K562 (cell line): Measurements from ENCODE around the gene MPND. TPM values are rescaled to one million over a fixed set of nuclear protein-coding genes. Genes with fewer than 3 reads are reported as not detected.

ENCODE experiments used
- FOXJ2 ChIP-seq: fragments of 200-800 bp; sonication (Bioruptor generic); IDR thresholded peaks from 2 replicates; pipeline ENCODE4 v1.6.1; 2016; ENCODE audit warnings: missing genetic modification characterization, missing compliant biosample characterization
- GTF2A2 ChIP-seq: IDR thresholded peaks from 2 replicates; pipeline ENCODE4 v1.6.1; 2016; ENCODE audit warnings: mild to moderate bottlenecking, missing genetic modification characterization, missing compliant biosample characterization
- HDAC2 ChIP-seq: fragments of 450-650 bp; IDR thresholded peaks from 2 replicates; pipeline ENCODE4 v1.6.1; 2016; ENCODE audit warnings: mild to moderate bottlenecking
- HSF4 ChIP-seq: fragments of 250-450 bp; sonication (Bioruptor Pico); IDR thresholded peaks from 2 replicates; pipeline ENCODE4 v2.1.2; 2022; ENCODE audit warnings: mild to moderate bottlenecking, moderate library complexity, borderline replicate concordance
- JUNB ChIP-seq: fragments of 450-650 bp; formaldehyde crosslinking; conservative IDR thresholded peaks from 2 replicates; pipeline ENCODE4 v1.4.0; 2020; ENCODE audit warnings: mild to moderate bottlenecking
- KDM4B ChIP-seq, 2 experiments: fragments of 450-650 bp in 1 of 2; sonication (generic) in 1 of 2; IDR thresholded peaks; 2 replicates each; pipeline ENCODE4 v1.6.1; 2016 to 2017; ENCODE audit warnings: borderline replicate concordance in 2 of 2, antibody characterized with exemption in 1 of 2, low read depth in 1 of 2, mild to moderate bottlenecking in 1 of 2
- MNT ChIP-seq, 2 experiments: fragments of 450-650 bp; conservative IDR thresholded peaks; 2 replicates each; pipeline ENCODE4 v1.6.1; 2017; ENCODE audit warnings: mild to moderate bottlenecking in 2 of 2, moderate library complexity in 2 of 2
- OTX1 ChIP-seq: fragments of 450-650 bp; formaldehyde crosslinking; IDR thresholded peaks from 2 replicates; pipeline ENCODE4 v1.4.0; 2022; ENCODE audit warnings: mild to moderate bottlenecking
- PHF8 ChIP-seq: fragments of 200-600 bp; sonication (generic); IDR thresholded peaks from 2 replicates; pipeline ENCODE4 v1.6.1; 2012; ENCODE audit warnings: mixed run types, mild to moderate bottlenecking, inconsistent platforms, low read length, moderate library complexity, borderline replicate concordance
- PML ChIP-seq: IDR thresholded peaks from 2 replicates; pipeline ENCODE4 v1.6.1; 2012; ENCODE audit warnings: low read length, inconsistent platforms
- POLR2G ChIP-seq: fragments of 200-400 bp; formaldehyde crosslinking; IDR thresholded peaks from 2 replicates; pipeline ENCODE4 v1.6.1; 2017; ENCODE audit warnings: low read depth, mild to moderate bottlenecking, antibody characterized with exemption, low read length, moderate library complexity
- PRMT5 ChIP-seq: sonication (generic); formaldehyde crosslinking; IDR thresholded peaks from 2 replicates; pipeline ENCODE4 v1.5.0; 2020; ENCODE audit warnings: missing genetic modification reagents
- STAT5A ChIP-seq: IDR thresholded peaks from 2 replicates; pipeline ENCODE4 v1.6.1; 2012; ENCODE audit warnings: low read length, inconsistent platforms, borderline replicate concordance
- ZNF12 ChIP-seq: sonication (generic); formaldehyde crosslinking; IDR thresholded peaks from 2 replicates; pipeline ENCODE4 v1.4.0; 2020; ENCODE audit warnings: mild to moderate bottlenecking, missing genetic modification reagents
- ZNF133 ChIP-seq: fragments of 250-450 bp; sonication (Bioruptor Pico); IDR thresholded peaks from 2 replicates; pipeline ENCODE4 v1.4.0; 2020; ENCODE audit warnings: mild to moderate bottlenecking
- ZNF3 ChIP-seq: fragments of 250-450 bp; sonication (Bioruptor Pico); IDR thresholded peaks from 2 replicates; pipeline ENCODE4 v1.5.0; 2021; ENCODE audit warnings: mild to moderate bottlenecking, moderate library complexity
- ZNF445 ChIP-seq: fragments of 250-450 bp; sonication (Bioruptor Pico); IDR thresholded peaks from 2 replicates; pipeline ENCODE4 v1.4.0; 2020; ENCODE audit warnings: low read depth, mild to moderate bottlenecking, moderate library complexity
- ZNF589 ChIP-seq: fragments of 200-800 bp; sonication (Bioruptor generic); IDR thresholded peaks from 2 replicates; pipeline ENCODE4 v1.6.1; 2016; ENCODE audit warnings: low read depth, missing genetic modification characterization, missing compliant biosample characterization
- ZNF717 ChIP-seq: fragments of 250-450 bp; sonication (Bioruptor Pico); IDR thresholded peaks from 2 replicates; pipeline ENCODE4 v1.5.0; 2021
- polyA plus RNA-seq, 8 experiments: library from polyadenylated mRNA; depleted of rRNA in 4 of 8; stranded (reverse) in 5 of 8; unstranded in 3 of 8; fragments of >200 nt; fragmentation: Nextera tagmentation in 2 of 8; fragmentation: Illumina TruSeq in 1 of 8; extraction: Ambion mirVana in 2 of 8; extraction: Trizol in 1 of 8; gene quantifications; 2 replicates each; pipeline versions ENCODE4 v1.2.1 to v1.2.3, GENCODE V29; 2011 to 2014; ENCODE audit warnings: inconsistent platforms in 1 of 8, missing spikeins in 1 of 8
- total RNA-seq, 7 experiments: library from RNA; depleted of rRNA in 6 of 7; stranded (reverse); fragments of >200 nt in 6 of 7; fragmentation: Illumina TruSeq in 2 of 7; extraction: Trizol in 2 of 7; gene quantifications; 2 replicates each; pipeline versions ENCODE4 v1.2.1 to v1.2.3, GENCODE V29; 2011 to 2021; ENCODE audit warnings: low replicate concordance in 1 of 7
- TF ChIP-seq, protein P1 (sequence below): fragments of 450-650 bp; formaldehyde crosslinking; IDR thresholded peaks from 2 replicates; pipeline ENCODE4 v1.4.0; 2020; ENCODE audit warnings: mild to moderate bottlenecking, mixed read lengths
- TF ChIP-seq, protein P2 (sequence below): fragments of 450-650 bp; IDR thresholded peaks from 2 replicates; pipeline ENCODE4 v1.6.1; 2018; ENCODE audit not compliant: partially characterized antibody

Gene MPND
- total and polyA plus RNA-seq, 9 of the 15 experiments (the other 6 are each of a cell fraction or from before 2014, with no cell fraction given) = 0.25 to 14.0 (median 3.9) TPM

DNA sequence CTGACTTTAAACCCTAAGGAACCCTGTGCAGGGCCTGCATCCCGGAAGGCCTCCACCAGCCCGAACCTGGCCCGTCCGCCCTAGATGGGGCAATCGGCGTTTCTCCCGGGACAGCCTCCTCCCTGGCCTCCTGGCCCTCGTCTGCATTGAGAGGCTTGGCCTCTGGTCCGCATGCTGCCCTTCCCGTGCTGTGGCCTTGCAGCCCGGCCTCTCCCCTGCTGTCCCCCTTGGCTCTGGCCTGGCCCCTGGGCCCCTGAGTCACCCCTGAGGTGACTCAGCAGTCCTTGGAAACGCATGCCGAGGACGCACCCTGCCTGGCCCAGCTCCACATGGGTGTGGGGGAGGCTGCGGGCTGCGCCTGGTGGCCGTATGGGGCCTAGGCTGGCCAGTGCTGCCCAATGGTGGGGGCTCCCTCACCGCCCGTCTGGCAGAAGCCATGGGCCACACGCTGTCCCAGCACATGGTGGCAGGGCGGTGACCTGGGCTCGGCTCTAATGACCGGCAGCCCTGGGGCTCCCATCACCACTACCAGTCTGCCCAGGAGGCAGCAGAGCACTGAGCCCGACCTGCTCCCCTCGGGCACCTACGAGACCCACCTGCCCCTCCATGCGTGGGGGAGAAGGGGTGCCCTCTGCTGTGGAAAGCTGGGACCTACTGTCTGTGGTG, 31.3 kb downstream of the MPND start (continued):
- peak; percentile 95 for TF ChIP-seq ZNF589 (CRISPR knock-in tag)
- peak; percentile 26; the same call in 1 of the 2 replicates for TF ChIP-seq PHF8
- peak; percentile 60; the same call in 1 of the 2 replicates for TF ChIP-seq STAT5A
- no peak for TF ChIP-seq ZNF717
- peak; percentile 90 for TF ChIP-seq POLR2G
- TF ChIP-seq, protein P1, sequence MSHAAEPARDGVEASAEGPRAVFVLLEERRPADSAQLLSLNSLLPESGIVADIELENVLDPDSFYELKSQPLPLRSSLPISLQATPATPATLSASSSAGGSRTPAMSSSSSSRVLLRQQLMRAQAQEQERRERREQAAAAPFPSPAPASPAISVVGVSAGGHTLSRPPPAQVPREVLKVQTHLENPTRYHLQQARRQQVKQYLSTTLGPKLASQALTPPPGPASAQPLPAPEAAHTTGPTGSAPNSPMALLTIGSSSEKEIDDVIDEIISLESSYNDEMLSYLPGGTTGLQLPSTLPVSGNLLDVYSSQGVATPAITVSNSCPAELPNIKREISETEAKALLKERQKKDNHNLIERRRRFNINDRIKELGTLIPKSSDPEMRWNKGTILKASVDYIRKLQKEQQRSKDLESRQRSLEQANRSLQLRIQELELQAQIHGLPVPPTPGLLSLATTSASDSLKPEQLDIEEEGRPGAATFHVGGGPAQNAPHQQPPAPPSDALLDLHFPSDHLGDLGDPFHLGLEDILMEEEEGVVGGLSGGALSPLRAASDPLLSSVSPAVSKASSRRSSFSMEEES = no peak; the same call in 1 of the 2 replicates
- peak; percentile 65; the same call in 1 of the 2 replicates for TF ChIP-seq PML
- peak; percentile 98 to 99 for TF ChIP-seq MNT (conservative IDR thresholded peaks at IDR 0.05)
- peak; percentile 44 for TF ChIP-seq HDAC2
- TF ChIP-seq FOXJ2 (tag) = no peak; the same call in 1 of the 2 replicates
- TF ChIP-seq ZNF3 = no peak
- no peak for TF ChIP-seq ZNF445 (CRISPR knock-in tag)
- no peak; the same call in 1 of the 2 replicates for TF ChIP-seq HSF4
- TF ChIP-seq ZNF133 (CRISPR knock-in tag) = no peak
- TF ChIP-seq OTX1 (CRISPR knock-in tag) = peak; percentile 94
- peak; percentile 47; the same call in 1 of the 2 replicates for TF ChIP-seq ZNF12 (CRISPR knock-in tag)
- peak; percentile 90 for TF ChIP-seq JUNB (CRISPR knock-in tag)
- TF ChIP-seq PRMT5 (CRISPR knock-in tag) = peak; percentile 49; the same call in 1 of the 2 replicates
- TF ChIP-seq KDM4B (IDR thresholded peaks at IDR 0.05; ENCODE audit: borderline replicate concordance in 2 of 2, low read depth in 1 of 2) = no peak
- TF ChIP-seq, protein P2, sequence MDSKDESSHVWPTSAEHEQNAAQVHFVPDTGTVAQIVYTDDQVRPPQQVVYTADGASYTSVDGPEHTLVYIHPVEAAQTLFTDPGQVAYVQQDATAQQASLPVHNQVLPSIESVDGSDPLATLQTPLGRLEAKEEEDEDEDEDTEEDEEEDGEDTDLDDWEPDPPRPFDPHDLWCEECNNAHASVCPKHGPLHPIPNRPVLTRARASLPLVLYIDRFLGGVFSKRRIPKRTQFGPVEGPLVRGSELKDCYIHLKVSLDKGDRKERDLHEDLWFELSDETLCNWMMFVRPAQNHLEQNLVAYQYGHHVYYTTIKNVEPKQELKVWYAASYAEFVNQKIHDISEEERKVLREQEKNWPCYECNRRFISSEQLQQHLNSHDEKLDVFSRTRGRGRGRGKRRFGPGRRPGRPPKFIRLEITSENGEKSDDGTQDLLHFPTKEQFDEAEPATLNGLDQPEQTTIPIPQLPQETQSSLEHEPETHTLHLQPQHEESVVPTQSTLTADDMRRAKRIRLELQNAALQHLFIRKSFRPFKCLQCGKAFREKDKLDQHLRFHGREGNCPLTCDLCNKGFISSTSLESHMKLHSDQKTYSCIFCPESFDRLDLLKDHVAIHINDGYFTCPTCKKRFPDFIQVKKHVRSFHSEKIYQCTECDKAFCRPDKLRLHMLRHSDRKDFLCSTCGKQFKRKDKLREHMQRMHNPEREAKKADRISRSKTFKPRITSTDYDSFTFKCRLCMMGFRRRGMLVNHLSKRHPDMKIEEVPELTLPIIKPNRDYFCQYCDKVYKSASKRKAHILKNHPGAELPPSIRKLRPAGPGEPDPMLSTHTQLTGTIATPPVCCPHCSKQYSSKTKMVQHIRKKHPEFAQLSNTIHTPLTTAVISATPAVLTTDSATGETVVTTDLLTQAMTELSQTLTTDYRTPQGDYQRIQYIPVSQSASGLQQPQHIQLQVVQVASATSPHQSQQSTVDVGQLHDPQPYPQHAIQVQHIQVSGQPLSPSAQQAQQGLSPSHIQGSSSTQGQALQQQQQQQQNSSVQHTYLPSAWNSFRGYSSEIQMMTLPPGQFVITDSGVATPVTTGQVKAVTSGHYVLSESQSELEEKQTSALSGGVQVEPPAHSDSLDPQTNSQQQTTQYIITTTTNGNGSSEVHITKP = peak; percentile 80
- no peak; the same call in 1 of the 2 replicates for TF ChIP-seq GTF2A2 (tag)
